Measurements from ENCODE around the gene SPPL2B. TPM values are rescaled to one million over a fixed set of nuclear protein-coding genes. Genes with fewer than 3 reads are reported as not detected.

The SPPL2B gene
- total and polyA plus RNA-seq, 9 of the 15 experiments (the other 6 are each of a cell fraction or from before 2014, with no cell fraction given): 0.20 to 81.2 (median 15.1) TPM

DNA sequence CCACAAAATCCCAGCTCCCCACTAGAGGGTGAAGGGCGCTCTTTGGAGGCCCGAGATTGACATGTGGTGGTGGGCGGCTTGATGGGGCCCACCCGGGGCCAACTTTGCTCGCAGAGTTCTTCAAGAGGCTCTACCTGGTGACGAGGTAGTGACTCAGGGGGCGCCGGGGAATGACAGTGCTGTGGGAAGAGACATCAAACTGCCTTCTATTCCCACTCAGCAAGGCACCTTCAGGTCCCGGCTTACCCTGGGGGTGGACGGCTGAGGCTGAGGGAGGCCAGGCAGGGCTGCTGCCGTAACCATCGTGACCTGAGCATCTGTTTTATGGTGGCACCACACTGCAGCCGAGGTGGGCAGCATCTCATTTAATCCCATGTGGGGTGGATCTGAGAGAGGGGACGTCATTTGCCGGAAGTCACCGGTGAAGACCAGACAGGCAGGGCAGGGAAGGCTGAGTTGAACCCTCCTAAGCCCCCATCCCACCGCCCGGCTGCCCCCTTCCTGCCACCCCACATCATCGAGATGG lies 22.1 kb upstream of the SPPL2B start:
- no peak overlapping the region for H3K4me2 ChIP-seq (ENCODE audit: insufficient read depth, low read length)
- ChIA-PET POLR2A (interaction anchor here (0.6 to 1.6 kb wide), 4 partner anchors 12 to 741 kb away, joined by 3 to 5 read pairs (median 4); no protein-coding TSS in a partner anchor), CTCF (ENCODE audit: low intra/inter-chr PET ratio) (no interaction called here)
- H3K9ac ChIP-seq (ENCODE audit: insufficient read depth in 1 of 2, low read depth in 2 of 2, low read length in 2 of 2): no peak overlapping the region
- no peaks in the 10 kb centered on the region for H3K9me3 ChIP-seq (replicated peaks; ENCODE audit: control insufficient read depth, insufficient read depth, low read depth, low read length)
- ATAC-seq (no peak), DNase-seq (ENCODE audit: extremely low read depth in 1 of 4, low spot score in 3 of 4) (no peak), FAIRE-seq (no peak)
- H3K27me3 ChIP-seq (ENCODE audit: control insufficient read depth in 2 of 2, insufficient read depth in 2 of 2, low read length in 2 of 2): peaks cover 0 to 13% of the 10 kb centered on the region in 2 experiments; a peak in 2 of 5 replicates
- in situ Hi-C loops (cut with MboI) (no loop called here), intact Hi-C loops (cut with micrococcal nuclease) (no loop called here)
- H3K79me2 ChIP-seq (ENCODE audit: control insufficient read depth, insufficient read depth, low read length): no peaks in the 10 kb centered on the region
- TF ChIP-seq, protein P1, sequence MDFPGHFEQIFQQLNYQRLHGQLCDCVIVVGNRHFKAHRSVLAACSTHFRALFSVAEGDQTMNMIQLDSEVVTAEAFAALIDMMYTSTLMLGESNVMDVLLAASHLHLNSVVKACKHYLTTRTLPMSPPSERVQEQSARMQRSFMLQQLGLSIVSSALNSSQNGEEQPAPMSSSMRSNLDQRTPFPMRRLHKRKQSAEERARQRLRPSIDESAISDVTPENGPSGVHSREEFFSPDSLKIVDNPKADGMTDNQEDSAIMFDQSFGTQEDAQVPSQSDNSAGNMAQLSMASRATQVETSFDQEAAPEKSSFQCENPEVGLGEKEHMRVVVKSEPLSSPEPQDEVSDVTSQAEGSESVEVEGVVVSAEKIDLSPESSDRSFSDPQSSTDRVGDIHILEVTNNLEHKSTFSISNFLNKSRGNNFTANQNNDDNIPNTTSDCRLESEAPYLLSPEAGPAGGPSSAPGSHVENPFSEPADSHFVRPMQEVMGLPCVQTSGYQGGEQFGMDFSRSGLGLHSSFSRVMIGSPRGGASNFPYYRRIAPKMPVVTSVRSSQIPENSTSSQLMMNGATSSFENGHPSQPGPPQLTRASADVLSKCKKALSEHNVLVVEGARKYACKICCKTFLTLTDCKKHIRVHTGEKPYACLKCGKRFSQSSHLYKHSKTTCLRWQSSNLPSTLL (IDR thresholded peaks at IDR 0.05): no peak
- no peak for TF ChIP-seq NR4A1 (CRISPR knock-in tag; IDR thresholded peaks at IDR 0.05)
- TF ChIP-seq NR4A1 (tag; IDR thresholded peaks at IDR 0.05): no peak
- no peak overlapping the region for H2AFZ ChIP-seq (ENCODE audit: low read depth, low read length)
- BruUV-seq (replicated peaks): no TSS peak
- H3K27ac ChIP-seq (ENCODE audit: extremely low read depth, low read depth, low read length): no peak overlapping the region
- H3K9me1 ChIP-seq (ENCODE audit: control insufficient read depth, insufficient read depth, low read length): peaks cover 3% of the 10 kb centered on the region
- H3K36me3 ChIP-seq (ENCODE audit: control insufficient read depth, insufficient read depth, low read length): no peaks in the 10 kb centered on the region
- no peaks in the 10 kb centered on the region for H4K20me1 ChIP-seq (replicated peaks; ENCODE audit: control insufficient read depth, insufficient read depth, low read length)
- no peak overlapping the region for H3K4me3 ChIP-seq
- 31% methylated on average over 19 of the region's 19 CpGs for WGBS (ENCODE audit: insufficient coverage, low coverage, missing lambda C conversion rate)
- H3K4me1 ChIP-seq (replicated peaks in 1 of 2; ENCODE audit: control insufficient read depth in 2 of 2, insufficient read depth in 2 of 2, low read length in 2 of 2): peaks cover 3 to 57% of the 10 kb centered on the region in 2 experiments; a peak in 3 of 5 replicates

DNA sequence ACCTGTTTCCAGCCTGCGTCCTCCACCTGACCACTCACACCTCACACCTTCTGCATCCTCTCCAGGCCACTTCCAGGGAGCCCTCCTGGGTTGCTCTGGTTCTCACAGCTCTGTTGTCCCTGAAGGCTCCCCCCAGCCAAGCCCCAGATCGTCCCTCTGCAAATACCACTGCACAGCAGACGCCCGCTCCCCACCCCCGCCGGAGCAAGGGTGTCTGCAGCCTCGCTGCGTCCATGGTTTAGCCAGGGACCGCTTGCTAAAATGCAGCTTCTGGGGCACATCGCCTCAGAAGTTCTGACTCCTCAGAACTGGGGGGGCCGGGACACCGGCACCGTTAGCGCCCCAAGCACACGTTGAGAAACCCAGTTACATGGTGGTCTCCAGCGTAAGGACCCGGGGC lies 21.5 kb upstream of the SPPL2B start:
- Histone ChIP-seq H3K36me3 (ENCODE audit: control insufficient read depth, insufficient read depth, low read length) (no peaks in the 10 kb centered on the region), H3K4me2 (ENCODE audit: insufficient read depth, low read length) (no peak overlapping the region), H3K9ac (ENCODE audit: insufficient read depth in 1 of 2, low read depth in 2 of 2, low read length in 2 of 2) (no peak overlapping the region), H3K27ac (ENCODE audit: extremely low read depth, low read depth, low read length) (no peak overlapping the region), H3K9me1 (ENCODE audit: control insufficient read depth, insufficient read depth, low read length) (peaks cover 3% of the 10 kb centered on the region), H3K9me3 (replicated peaks; ENCODE audit: control insufficient read depth, insufficient read depth, low read depth, low read length) (no peaks in the 10 kb centered on the region), H2AFZ (ENCODE audit: low read depth, low read length) (no peak overlapping the region), H4K20me1 (replicated peaks; ENCODE audit: control insufficient read depth, insufficient read depth, low read length) (no peaks in the 10 kb centered on the region), H3K4me1 (replicated peaks in 1 of 2; ENCODE audit: control insufficient read depth in 2 of 2, insufficient read depth in 2 of 2, low read length in 2 of 2) (peaks cover 3 to 54% of the 10 kb centered on the region in 2 experiments; a peak in 3 of 5 replicates), H3K4me3 (no peak overlapping the region), H3K27me3 (ENCODE audit: control insufficient read depth in 2 of 2, insufficient read depth in 2 of 2, low read length in 2 of 2) (peaks cover 0 to 13% of the 10 kb centered on the region in 2 experiments; a peak in 2 of 5 replicates), H3K79me2 (ENCODE audit: control insufficient read depth, insufficient read depth, low read length) (no peaks in the 10 kb centered on the region)
- TF ChIP-seq ZFP36 (IDR thresholded peaks at IDR 0.05; ENCODE audit: low read depth, low read length, partially characterized antibody): peak; percentile 88
- no peak for TF ChIP-seq ELF2 (CRISPR knock-in tag; IDR thresholded peaks at IDR 0.05)
- no TSS peak for BruUV-seq (replicated peaks)
- FAIRE-seq (no peak), ATAC-seq (no peak), DNase-seq (ENCODE audit: extremely low read depth in 1 of 4, low spot score in 3 of 4) (no peak)
- 52% methylated on average over 17 of the region's 17 CpGs for WGBS (ENCODE audit: insufficient coverage, low coverage, missing lambda C conversion rate)
- in situ Hi-C loops (cut with MboI): no loop called here
- ChIA-PET CTCF (ENCODE audit: low intra/inter-chr PET ratio) (no interaction called here), POLR2A (interaction anchor here (0.6 kb wide), 1 partner anchor 740 kb away, joined by 3 read pairs; no protein-coding TSS in a partner anchor)
- intact Hi-C loops (cut with micrococcal nuclease): no loop called here

All from K562 (cell line).